MCF 10A (cell line): ENCODE measurements around the gene PHF23. TPM values are rescaled to one million over a fixed set of nuclear protein-coding genes. Genes with fewer than 3 reads are reported as not detected.

Experiments used
- Bru-seq: library from RNA; stranded (reverse); fragments of 400-500 nt; gene quantifications from one replicate; lab custom pipeline; 2021; lab: Mats Ljungman, UMichigan
- BruChase-seq, 2 experiments: library from RNA; stranded (reverse); fragments of 400-500 nt; gene quantifications; one replicate each; lab custom pipeline; 2021; lab: Mats Ljungman, UMichigan
- BruUV-seq: library from RNA; stranded (reverse); fragments of 400-500 nt; replicated peaks from 2 replicates; lab custom pipeline; 2021; lab: Mats Ljungman, UMichigan
- CTCF ChIA-PET: fragments of 300-600 bp; sonication (Branson Sonifier 250); formaldehyde crosslinking; extraction: SDS; loops from one replicate; lab custom pipeline; 2021; ENCODE audit warnings: antibody characterized with exemption, inconsistent platforms; lab: Yijun Ruan, JAX
- POLR2A ChIA-PET: fragments of 300-600, 350-650 bp; sonication (Branson Sonifier 250); formaldehyde crosslinking; extraction: SDS; loops from one replicate; lab custom pipeline; 2020; ENCODE audit warnings: antibody characterized with exemption, inconsistent platforms; lab: Yijun Ruan, JAX
- DNase-seq: peaks from one replicate; pipeline ENCODE4 v3.0.0-alpha.2; 2018; ENCODE audit not compliant: unreplicated experiment
- H3K27ac Mint-ChIP-seq: one replicate; pipeline ENCODE4 v1.8.0; 2022; ENCODE audit warnings: mild to moderate bottlenecking, low read depth, mixed read lengths; ENCODE audit not compliant: unreplicated experiment
- H3K27me3 Mint-ChIP-seq: one replicate; pipeline ENCODE4 v1.8.0; 2022; ENCODE audit warnings: mixed read lengths; ENCODE audit not compliant: insufficient read depth, unreplicated experiment
- H3K36me3 Mint-ChIP-seq: one replicate; pipeline ENCODE4 v1.8.0; 2022; ENCODE audit warnings: mild to moderate bottlenecking, moderate library complexity, mixed read lengths; ENCODE audit not compliant: insufficient read depth, unreplicated experiment
- H3K4me1 Mint-ChIP-seq: one replicate; pipeline ENCODE4 v1.8.0; 2022; ENCODE audit warnings: mixed read lengths; ENCODE audit not compliant: insufficient read depth, unreplicated experiment
- H3K4me3 Mint-ChIP-seq: one replicate; pipeline ENCODE4 v1.8.0; 2022; ENCODE audit warnings: mild to moderate bottlenecking, moderate library complexity, mixed read lengths; ENCODE audit not compliant: unreplicated experiment
- H3K9me3 Mint-ChIP-seq: one replicate; pipeline ENCODE4 v1.8.0; 2022; ENCODE audit warnings: mixed read lengths; ENCODE audit not compliant: unreplicated experiment
- CTCF ChIP-seq: fragments of 200-600 bp; IDR thresholded peaks from one replicate; pipeline ENCODE4 v1.8.0; 2022; ENCODE audit warnings: antibody characterized with exemption, mild to moderate bottlenecking; ENCODE audit not compliant: unreplicated experiment
- intact Hi-C: fragments of 100-400 bp; cut with micrococcal nuclease; formaldehyde crosslinking; loops from 2 replicates; pipeline ENCODE4 v1.14.1; 2022
- long read RNA-seq: library from polyadenylated mRNA; stranded (forward); transcript quantifications from one replicate; pipeline ENCODE4 v2.0.0, GENCODE V29; 2022
- total RNA-seq: library from RNA; stranded (reverse); gene quantifications from 2 replicates; pipeline ENCODE4 v1.2.3, GENCODE V29; 2022

Gene PHF23
- total RNA-seq (41.8 and 47.1 TPM in 2 replicates), Bru-seq, nascent RNA (percentile 72 among the genes with signal in this experiment), BruChase-seq, experiment 1, labeled RNA remaining after a 6-hour chase (percentile 70 among the genes with signal in this experiment), BruChase-seq, experiment 2, labeled RNA remaining after a 2-hour chase (percentile 92 among the genes with signal in this experiment)
- long read RNA-seq, transcript PHF23-201 (5 exons, 2,037 nt): major isoform, 102 of 134 reads
- long read RNA-seq, partial matches to known transcripts: 6 of 134 reads
- long read RNA-seq, other reads (novel, unspliced or antisense): 24 of 134 reads

GRCh38 chr17:7239091-7240027, at the start of gene PHF23:
Gene PHF23, minus strand, starts transcription at chr17:7239457. Its CDS starts 178 bp downstream, at chr17:7239279.
- H3K9me3 Mint-ChIP-seq: no peaks in the 10 kb centered on the region
- H3K4me1 Mint-ChIP-seq: peaks cover 47% of the 10 kb centered on the region
- POLR2A ChIA-PET: interaction anchor here (0.6 to 14.3 kb wide), 16 partner anchors 8 to 448 kb away, joined by 3 to 278 read pairs (median 6); partner anchors contain the start of genes ACADVL, CTDNEP1, DLG4 and ELP5
- H3K27ac Mint-ChIP-seq: peak within 1 kb of the TSS; percentile 91
- no TSS peak for BruUV-seq
- TF ChIP-seq CTCF: no peak
- peak within 1 kb of the TSS; percentile 100 for H3K4me3 Mint-ChIP-seq
- CTCF ChIA-PET: interaction anchor here (0.6 to 1.7 kb wide), 6 partner anchors 10 to 311 kb away, joined by 3 to 4 read pairs (median 3); no protein-coding TSS in a partner anchor
- peaks cover 89% of the 10 kb centered on the region for H3K36me3 Mint-ChIP-seq
- DNase-seq: peak; percentile 99
- H3K27me3 Mint-ChIP-seq: no peaks in the 10 kb centered on the region
- intact Hi-C loops: no loop called here

GRCh38 chr17:7285679-7286078, 46.4 kb upstream of the PHF23 start:
- no TSS peak for BruUV-seq
- H3K27ac Mint-ChIP-seq: no peak overlapping the region
- no peak overlapping the region for H3K4me3 Mint-ChIP-seq
- H3K9me3 Mint-ChIP-seq: no peaks in the 10 kb centered on the region
- peaks cover 22% of the 10 kb centered on the region for H3K27me3 Mint-ChIP-seq
- no peaks in the 10 kb centered on the region for H3K4me1 Mint-ChIP-seq
- intact Hi-C loops: no loop called here
- no peaks in the 10 kb centered on the region for H3K36me3 Mint-ChIP-seq
- ChIA-PET CTCF (interaction anchor here (0.7 to 2.9 kb wide), 2 partner anchors 11 to 15 kb away, joined by 3 to 15 read pairs; no protein-coding TSS in a partner anchor), POLR2A (interaction anchor here (0.5 to 1.3 kb wide), 3 partner anchors 10 to 66 kb away, joined by 3 to 4 read pairs (median 3); no protein-coding TSS in a partner anchor)
- TF ChIP-seq CTCF: no peak
- DNase-seq: no peak

GRCh38 chr17:7284911-7285310, 45.7 kb upstream of the PHF23 start:
- Mint-ChIP-seq H3K36me3 (no peaks in the 10 kb centered on the region), H3K4me1 (peaks cover 6% of the 10 kb centered on the region), H3K27ac (no peak overlapping the region), H3K27me3 (peaks cover 22% of the 10 kb centered on the region), H3K9me3 (no peaks in the 10 kb centered on the region), H3K4me3 (no peak overlapping the region)
- no peak for DNase-seq
- ChIA-PET POLR2A (interaction anchor here (1.1 to 1.3 kb wide), 2 partner anchors 11 to 18 kb away, joined by 3 to 4 read pairs; no protein-coding TSS in a partner anchor), CTCF (interaction anchor here (2.9 kb wide), 1 partner anchor 11 kb away, joined by 15 read pairs; no protein-coding TSS in a partner anchor)
- intact Hi-C loops: no loop called here
- no peak for TF ChIP-seq CTCF
- no TSS peak for BruUV-seq
